ENCODE results near the gene CYB5R4.

DNA sequence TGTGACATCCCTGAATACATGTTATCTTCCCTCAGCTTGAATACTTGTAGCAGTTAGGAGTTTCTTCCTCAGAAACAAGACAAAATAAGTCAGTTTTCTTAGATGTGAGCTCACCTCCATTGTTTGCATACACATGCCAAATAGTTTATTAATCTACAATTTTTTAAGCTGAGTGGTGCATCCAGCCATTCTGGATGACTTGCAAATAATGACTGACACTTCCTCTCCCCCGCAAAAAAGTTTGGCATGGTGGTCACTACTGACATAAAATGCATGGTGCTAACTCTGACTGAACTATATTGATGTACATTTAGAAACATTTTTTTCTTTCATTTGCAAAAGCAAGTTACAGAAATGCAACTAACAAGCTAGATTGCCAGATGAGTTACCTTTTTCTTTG lies 55.5 kb downstream of the CYB5R4 start:
- TF ChIP-seq, protein P1, sequence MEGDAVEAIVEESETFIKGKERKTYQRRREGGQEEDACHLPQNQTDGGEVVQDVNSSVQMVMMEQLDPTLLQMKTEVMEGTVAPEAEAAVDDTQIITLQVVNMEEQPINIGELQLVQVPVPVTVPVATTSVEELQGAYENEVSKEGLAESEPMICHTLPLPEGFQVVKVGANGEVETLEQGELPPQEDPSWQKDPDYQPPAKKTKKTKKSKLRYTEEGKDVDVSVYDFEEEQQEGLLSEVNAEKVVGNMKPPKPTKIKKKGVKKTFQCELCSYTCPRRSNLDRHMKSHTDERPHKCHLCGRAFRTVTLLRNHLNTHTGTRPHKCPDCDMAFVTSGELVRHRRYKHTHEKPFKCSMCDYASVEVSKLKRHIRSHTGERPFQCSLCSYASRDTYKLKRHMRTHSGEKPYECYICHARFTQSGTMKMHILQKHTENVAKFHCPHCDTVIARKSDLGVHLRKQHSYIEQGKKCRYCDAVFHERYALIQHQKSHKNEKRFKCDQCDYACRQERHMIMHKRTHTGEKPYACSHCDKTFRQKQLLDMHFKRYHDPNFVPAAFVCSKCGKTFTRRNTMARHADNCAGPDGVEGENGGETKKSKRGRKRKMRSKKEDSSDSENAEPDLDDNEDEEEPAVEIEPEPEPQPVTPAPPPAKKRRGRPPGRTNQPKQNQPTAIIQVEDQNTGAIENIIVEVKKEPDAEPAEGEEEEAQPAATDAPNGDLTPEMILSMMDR (conservative IDR thresholded peaks at IDR 0.05; ENCODE audit: low read length), result no peak
- TF ChIP-seq EZH2phosphoT487 (IDR thresholded peaks at IDR 0.05; ENCODE audit: borderline replicate concordance), result no peak
